Fibroblast of the aortic adventitia (primary cell): ENCODE data around the gene CAMK1D. TPM values are rescaled to one million over a fixed set of nuclear protein-coding genes. Genes with fewer than 3 reads are reported as not detected.

Experiments
- DNase-seq: peaks from one replicate; pipeline ENCODE4 v3.0.0-alpha.2; 2010; ENCODE audit warnings: low read depth
- H3K4me3 ChIP-seq: 2 replicates; pipeline ENCODE4 v1.5.1; 2011; ENCODE audit warnings: low read depth, mild to moderate bottlenecking, control low read depth, low read length, moderate library complexity
- total RNA-seq: library from RNA; depleted of rRNA; stranded (reverse); fragments of >200 nt; gene quantifications from 2 replicates; pipeline ENCODE4 v1.2.3, GENCODE V29; 2012; ENCODE audit warnings: low replicate concordance
- TF ChIP-seq, protein P1 (sequence below): IDR thresholded peaks from 2 replicates; pipeline ENCODE4 v1.5.1; 2011; ENCODE audit warnings: mild to moderate bottlenecking, low read length, control low read depth, inconsistent platforms; ENCODE audit not compliant: insufficient read depth

Gene CAMK1D
- total RNA-seq, 1 donor: 9.8 TPM

DNA sequence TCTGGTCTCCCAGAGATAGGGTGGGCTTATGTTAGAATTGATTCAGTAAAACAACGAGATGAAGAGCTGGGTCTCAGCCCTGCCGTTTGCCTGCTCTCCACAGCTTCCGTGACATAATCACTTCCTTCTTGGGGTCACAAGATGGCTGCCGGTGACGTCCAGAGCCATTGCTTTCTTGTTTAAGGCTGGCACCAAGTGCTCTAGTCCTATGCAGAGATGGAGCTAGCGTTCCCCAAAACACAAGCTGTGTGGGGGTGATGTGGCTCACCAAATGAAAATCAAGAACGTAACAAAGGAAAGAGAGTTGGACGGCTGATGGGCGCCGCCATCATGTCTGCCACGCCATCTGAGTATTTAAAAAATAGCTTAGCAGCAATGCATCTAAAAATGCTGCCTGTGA is 296.1 kb downstream of the CAMK1D start:
- no peak for DNase-seq
- TF ChIP-seq, protein P1, sequence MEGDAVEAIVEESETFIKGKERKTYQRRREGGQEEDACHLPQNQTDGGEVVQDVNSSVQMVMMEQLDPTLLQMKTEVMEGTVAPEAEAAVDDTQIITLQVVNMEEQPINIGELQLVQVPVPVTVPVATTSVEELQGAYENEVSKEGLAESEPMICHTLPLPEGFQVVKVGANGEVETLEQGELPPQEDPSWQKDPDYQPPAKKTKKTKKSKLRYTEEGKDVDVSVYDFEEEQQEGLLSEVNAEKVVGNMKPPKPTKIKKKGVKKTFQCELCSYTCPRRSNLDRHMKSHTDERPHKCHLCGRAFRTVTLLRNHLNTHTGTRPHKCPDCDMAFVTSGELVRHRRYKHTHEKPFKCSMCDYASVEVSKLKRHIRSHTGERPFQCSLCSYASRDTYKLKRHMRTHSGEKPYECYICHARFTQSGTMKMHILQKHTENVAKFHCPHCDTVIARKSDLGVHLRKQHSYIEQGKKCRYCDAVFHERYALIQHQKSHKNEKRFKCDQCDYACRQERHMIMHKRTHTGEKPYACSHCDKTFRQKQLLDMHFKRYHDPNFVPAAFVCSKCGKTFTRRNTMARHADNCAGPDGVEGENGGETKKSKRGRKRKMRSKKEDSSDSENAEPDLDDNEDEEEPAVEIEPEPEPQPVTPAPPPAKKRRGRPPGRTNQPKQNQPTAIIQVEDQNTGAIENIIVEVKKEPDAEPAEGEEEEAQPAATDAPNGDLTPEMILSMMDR: no peak
- no peak overlapping the region for H3K4me3 ChIP-seq

GRCh38 chr10:12649012-12649584 is 299.8 kb downstream of the CAMK1D start:
- no peak overlapping the region for H3K4me3 ChIP-seq
- TF ChIP-seq, protein P1: no peak
- no peak for DNase-seq

DNA sequence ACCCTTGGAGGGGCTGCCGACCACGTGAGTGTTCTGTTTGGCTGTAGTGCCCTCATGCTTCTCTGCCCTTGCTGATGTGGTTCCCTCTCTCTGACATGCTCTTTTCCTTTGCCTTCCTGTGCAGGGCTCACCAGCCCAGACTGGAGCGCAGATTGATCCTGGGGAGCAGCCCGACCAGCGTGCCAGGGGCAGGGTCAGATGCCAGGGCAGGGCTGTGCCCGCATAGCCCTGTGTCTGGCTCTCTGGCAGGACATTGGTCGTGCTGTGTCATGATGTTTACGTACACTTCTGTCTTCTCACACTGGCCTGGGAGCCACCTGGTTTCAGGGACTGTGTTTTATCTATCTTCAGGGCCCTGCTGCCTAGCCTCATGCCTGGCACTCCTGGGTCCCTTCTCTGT is 300.8 kb downstream of the CAMK1D start:
- no peak for DNase-seq
- TF ChIP-seq, protein P1: no peak
- H3K4me3 ChIP-seq: no peak overlapping the region

DNA sequence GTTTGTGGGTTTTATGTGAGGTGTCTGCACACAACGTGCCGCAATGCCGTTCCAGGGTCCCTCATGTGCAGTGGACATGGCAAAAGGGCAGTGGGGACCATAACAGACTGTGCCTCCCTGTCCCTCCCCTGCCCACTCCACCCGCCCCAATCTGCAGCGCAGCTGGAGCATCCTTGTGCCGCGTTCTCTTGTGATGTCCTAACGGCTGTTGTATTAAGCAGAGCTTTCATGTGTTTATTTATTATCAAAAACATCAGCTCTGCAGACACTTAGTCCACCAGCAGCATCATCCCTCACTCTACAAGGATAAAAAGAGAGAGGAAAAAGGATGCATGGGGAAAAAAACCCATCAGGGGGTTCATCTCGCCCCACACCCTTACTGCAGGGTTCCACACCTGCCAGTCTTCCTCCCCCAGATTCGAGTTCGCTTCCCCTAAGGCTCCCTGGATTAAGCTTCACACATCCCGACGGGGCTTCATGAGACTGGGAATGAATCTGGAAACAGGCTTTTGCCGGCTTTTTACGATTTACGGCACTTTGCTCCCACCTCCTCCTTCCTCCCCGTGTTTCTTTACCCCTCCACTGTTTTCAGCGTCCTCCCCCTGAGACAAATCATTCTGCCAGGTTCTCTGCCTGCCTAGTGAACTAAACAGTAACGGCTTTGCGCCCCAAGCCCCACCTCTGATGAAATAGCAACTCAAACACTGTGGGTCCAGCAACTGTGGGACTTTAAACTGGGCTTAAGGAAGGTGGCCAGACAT is 301.4 kb downstream of the CAMK1D start:
- DNase-seq: no peak
- H3K4me3 ChIP-seq: no peak overlapping the region
- TF ChIP-seq, protein P1: no peak

- TF ChIP-seq, protein P1: no peak
- no peak overlapping the region for H3K4me3 ChIP-seq
- DNase-seq: no peak
Measured at GRCh38 chr10:12655940-12656339, 306.6 kb downstream of the CAMK1D start.

- TF ChIP-seq, protein P1: peak; percentile 72
- peak; percentile 75 for DNase-seq
- no peak overlapping the region for H3K4me3 ChIP-seq
Measured at GRCh38 chr10:12656518-12657142, 307.3 kb downstream of the CAMK1D start.
